Type B pancreatic cell (in vitro differentiated cells): ENCODE data around the gene LATS1. TPM values are rescaled to one million over a fixed set of nuclear protein-coding genes. Genes with fewer than 3 reads are reported as not detected.

ENCODE experiments used
- DNase-seq: peaks from one replicate; pipeline ENCODE4 v3.0.0; 2021; ENCODE audit warnings: mixed read lengths; ENCODE audit not compliant: unreplicated experiment; ENCODE audit errors: extremely low spot score
- H3K27ac Mint-ChIP-seq: 2 replicates; pipeline ENCODE4 v1.8.0; 2021; ENCODE audit warnings: mild to moderate bottlenecking, mixed read lengths
- H3K27me3 Mint-ChIP-seq: 2 replicates; pipeline ENCODE4 v1.8.0; 2021; ENCODE audit warnings: mixed read lengths
- H3K36me3 Mint-ChIP-seq: 2 replicates; pipeline ENCODE4 v1.8.0; 2021; ENCODE audit warnings: mixed read lengths
- H3K4me1 Mint-ChIP-seq: one replicate; pipeline ENCODE4 v1.8.0; 2021; ENCODE audit warnings: mixed read lengths; ENCODE audit not compliant: unreplicated experiment
- H3K4me3 Mint-ChIP-seq: 2 replicates; pipeline ENCODE4 v1.8.0; 2021; ENCODE audit warnings: mild to moderate bottlenecking, mixed read lengths
- H3K9me3 Mint-ChIP-seq: 2 replicates; pipeline ENCODE4 v1.8.0; 2021; ENCODE audit warnings: mixed read lengths
- total RNA-seq: library from RNA; stranded (reverse); gene quantifications from 2 replicates; pipeline ENCODE4 v1.2.1, GENCODE V29; 2021; ENCODE audit warnings: low replicate concordance
- TF ChIP-seq, protein P1 (sequence below): fragments of 200-600 bp; sonication (generic); conservative IDR thresholded peaks from 2 replicates; pipeline ENCODE4 v1.5.0; 2021; ENCODE audit warnings: antibody characterized with exemption, mild to moderate bottlenecking

The LATS1 gene
- total RNA-seq, 1 donor from 2014 or later = 33.3 TPM

- no peaks in the 10 kb centered on the region for H3K9me3 Mint-ChIP-seq
- H3K27me3 Mint-ChIP-seq = no peaks in the 10 kb centered on the region
- H3K4me3 Mint-ChIP-seq = no peak overlapping the region
- TF ChIP-seq, protein P1, sequence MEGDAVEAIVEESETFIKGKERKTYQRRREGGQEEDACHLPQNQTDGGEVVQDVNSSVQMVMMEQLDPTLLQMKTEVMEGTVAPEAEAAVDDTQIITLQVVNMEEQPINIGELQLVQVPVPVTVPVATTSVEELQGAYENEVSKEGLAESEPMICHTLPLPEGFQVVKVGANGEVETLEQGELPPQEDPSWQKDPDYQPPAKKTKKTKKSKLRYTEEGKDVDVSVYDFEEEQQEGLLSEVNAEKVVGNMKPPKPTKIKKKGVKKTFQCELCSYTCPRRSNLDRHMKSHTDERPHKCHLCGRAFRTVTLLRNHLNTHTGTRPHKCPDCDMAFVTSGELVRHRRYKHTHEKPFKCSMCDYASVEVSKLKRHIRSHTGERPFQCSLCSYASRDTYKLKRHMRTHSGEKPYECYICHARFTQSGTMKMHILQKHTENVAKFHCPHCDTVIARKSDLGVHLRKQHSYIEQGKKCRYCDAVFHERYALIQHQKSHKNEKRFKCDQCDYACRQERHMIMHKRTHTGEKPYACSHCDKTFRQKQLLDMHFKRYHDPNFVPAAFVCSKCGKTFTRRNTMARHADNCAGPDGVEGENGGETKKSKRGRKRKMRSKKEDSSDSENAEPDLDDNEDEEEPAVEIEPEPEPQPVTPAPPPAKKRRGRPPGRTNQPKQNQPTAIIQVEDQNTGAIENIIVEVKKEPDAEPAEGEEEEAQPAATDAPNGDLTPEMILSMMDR = peak; percentile 83
- peak; percentile 50 for DNase-seq
- peaks cover 8% of the 10 kb centered on the region for H3K36me3 Mint-ChIP-seq
- H3K4me1 Mint-ChIP-seq = peaks cover 4% of the 10 kb centered on the region
- H3K27ac Mint-ChIP-seq = no peak overlapping the region
These were observed 6.0 kb upstream of the LATS1 start for GRCh38 chr6:149723771-149724417.

GRCh38 chr6:149723262-149723661, 5.4 kb upstream of the LATS1 start:
- H3K9me3 Mint-ChIP-seq = no peaks in the 10 kb centered on the region

GRCh38 chr6:149719531-149719930, 1.6 kb upstream of the LATS1 start:
- DNase-seq = peak; percentile 6
- Mint-ChIP-seq H3K4me1 (peaks cover 23% of the 10 kb centered on the region), H3K27ac (peak overlapping the region; percentile 64), H3K9me3 (no peaks in the 10 kb centered on the region), H3K36me3 (peaks cover 9% of the 10 kb centered on the region), H3K27me3 (no peaks in the 10 kb centered on the region), H3K4me3 (peak overlapping the region; percentile 68)
- TF ChIP-seq, protein P1 = no peak

More at GRCh38 chr6:149723262-149723661, 5.4 kb upstream of the LATS1 start:
- DNase-seq = peak; percentile 22
- Mint-ChIP-seq H3K36me3 (peaks cover 8% of the 10 kb centered on the region), H3K27ac (no peak overlapping the region), H3K4me3 (no peak overlapping the region), H3K4me1 (peaks cover 7% of the 10 kb centered on the region), H3K27me3 (no peaks in the 10 kb centered on the region)
- TF ChIP-seq, protein P1 = no peak

DNA sequence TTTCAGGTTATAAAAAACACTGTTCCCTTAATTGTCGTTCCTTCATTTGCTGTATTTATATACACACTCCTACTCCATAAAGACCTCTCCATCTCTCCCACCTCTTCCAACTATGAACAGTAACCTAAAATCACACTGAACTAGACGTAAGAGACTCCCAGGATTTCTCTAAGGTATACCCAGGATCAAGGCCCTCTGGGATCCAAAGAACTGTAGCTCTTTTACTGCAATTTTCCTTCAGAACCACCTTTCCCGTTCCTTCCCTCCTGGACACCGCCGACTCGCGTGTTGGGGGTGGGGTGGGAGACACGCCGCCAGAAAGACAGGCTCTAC, 680 bp downstream of the LATS1 start:
- Mint-ChIP-seq H3K4me3 (peak overlapping the region; percentile 94), H3K36me3 (peaks cover 11% of the 10 kb centered on the region), H3K9me3 (no peaks in the 10 kb centered on the region), H3K27me3 (no peaks in the 10 kb centered on the region), H3K4me1 (peaks cover 19% of the 10 kb centered on the region), H3K27ac (peak overlapping the region; percentile 93)
- DNase-seq = no peak
- TF ChIP-seq, protein P1 = no peak

DNA sequence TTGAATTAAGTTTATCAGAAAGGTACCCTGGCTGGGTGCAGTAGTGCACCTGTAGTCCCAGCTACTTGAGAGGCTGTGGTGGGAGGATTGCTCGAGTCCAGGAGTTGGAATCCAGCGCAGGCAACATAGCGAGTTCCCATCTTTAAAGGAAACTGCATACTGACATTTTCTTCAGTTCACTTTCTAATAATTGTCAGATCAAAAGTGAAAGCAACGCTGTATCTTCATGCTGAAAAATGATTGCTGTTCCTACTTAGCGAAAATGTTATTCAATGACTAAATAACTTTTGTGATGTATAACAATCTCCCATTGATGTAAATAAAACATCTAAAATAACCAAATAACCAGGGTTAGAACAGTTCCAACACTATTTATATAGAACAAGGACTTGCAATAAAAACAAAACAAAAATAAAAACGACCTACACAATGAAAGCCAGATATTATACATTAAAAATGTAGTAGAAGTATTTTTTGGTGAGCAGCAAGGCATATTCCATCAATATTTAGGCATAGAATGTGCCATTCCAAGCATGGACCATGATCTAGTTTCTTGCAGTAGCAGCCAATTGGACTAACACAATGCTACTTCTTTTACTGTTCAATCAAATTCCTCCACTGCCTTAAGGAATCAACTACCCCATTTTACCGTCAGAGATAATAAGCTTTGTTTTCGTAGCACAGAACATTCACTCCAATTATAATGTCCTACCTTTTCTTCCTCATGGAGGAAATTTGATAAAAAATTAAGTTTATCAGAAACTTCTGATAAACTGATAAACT, 1.5 kb downstream of the LATS1 start:
- Mint-ChIP-seq H3K4me3 (peak overlapping the region; percentile 94), H3K9me3 (no peaks in the 10 kb centered on the region), H3K4me1 (peaks cover 23% of the 10 kb centered on the region), H3K36me3 (peaks cover 11% of the 10 kb centered on the region), H3K27ac (peak overlapping the region; percentile 93), H3K27me3 (no peaks in the 10 kb centered on the region)
- TF ChIP-seq, protein P1 = no peak
- DNase-seq = no peak
